Endothelial cell (in vitro differentiated cells): ENCODE measurements around the gene PCED1B. TPM values are rescaled to one million over a fixed set of nuclear protein-coding genes. Genes with fewer than 3 reads are reported as not detected.

Experiments used
- DNase-seq: peaks from one replicate; pipeline ENCODE4 v3.0.0; 2021; ENCODE audit warnings: low spot score
- H3K27ac Mint-ChIP-seq: one replicate; pipeline ENCODE4 v1.8.0; 2021; ENCODE audit warnings: mixed read lengths, inconsistent platforms; ENCODE audit not compliant: unreplicated experiment
- H3K27me3 Mint-ChIP-seq: one replicate; pipeline ENCODE4 v1.8.0; 2021; ENCODE audit warnings: mild to moderate bottlenecking, moderate library complexity, mixed read lengths, inconsistent platforms; ENCODE audit not compliant: unreplicated experiment
- H3K36me3 Mint-ChIP-seq: one replicate; pipeline ENCODE4 v1.8.0; 2021; ENCODE audit warnings: mild to moderate bottlenecking, low read depth, mixed read lengths, inconsistent platforms; ENCODE audit not compliant: unreplicated experiment
- H3K4me1 Mint-ChIP-seq: one replicate; pipeline ENCODE4 v1.8.0; 2021; ENCODE audit warnings: mild to moderate bottlenecking, mixed read lengths, inconsistent platforms; ENCODE audit not compliant: unreplicated experiment
- H3K4me3 Mint-ChIP-seq: one replicate; pipeline ENCODE4 v1.8.0; 2021; ENCODE audit warnings: mild to moderate bottlenecking, mixed read lengths, inconsistent platforms; ENCODE audit not compliant: unreplicated experiment
- H3K9me3 Mint-ChIP-seq: one replicate; pipeline ENCODE4 v1.8.0; 2021; ENCODE audit warnings: mixed read lengths, inconsistent platforms; ENCODE audit not compliant: unreplicated experiment
- CTCF ChIP-seq: fragments of 200-600 bp; sonication (generic); IDR thresholded peaks from one replicate; pipeline ENCODE4 v1.5.0; 2021; ENCODE audit warnings: antibody characterized with exemption; ENCODE audit not compliant: unreplicated experiment
- total RNA-seq: library from RNA; stranded (reverse); fragmentation: NEBNext Ultra II Directional; extraction: Animal tissue kit (Norgen Biotek cat#: 25700); gene quantifications from one replicate; pipeline ENCODE4 v1.2.1, GENCODE V29; 2021; ENCODE audit not compliant: unreplicated experiment

The PCED1B gene
- total RNA-seq, 1 donor from 2014 or later = 9.7 TPM

- no peak overlapping the region for H3K4me3 Mint-ChIP-seq
- H3K36me3 Mint-ChIP-seq = no peaks in the 10 kb centered on the region
- no peaks in the 10 kb centered on the region for H3K27me3 Mint-ChIP-seq
- TF ChIP-seq CTCF = no peak
- H3K4me1 Mint-ChIP-seq = peaks cover 18% of the 10 kb centered on the region
- no peak for DNase-seq
- no peaks in the 10 kb centered on the region for H3K9me3 Mint-ChIP-seq
- no peak overlapping the region for H3K27ac Mint-ChIP-seq
Observed at GRCh38 chr12:47228802-47229201, 149.4 kb downstream of the PCED1B start.

- Mint-ChIP-seq H3K27me3 (peaks cover 5% of the 10 kb centered on the region), H3K4me1 (peaks cover 10% of the 10 kb centered on the region), H3K27ac (no peak overlapping the region), H3K36me3 (peaks cover 18% of the 10 kb centered on the region), H3K4me3 (no peak overlapping the region), H3K9me3 (no peaks in the 10 kb centered on the region)
- DNase-seq = no peak
- TF ChIP-seq CTCF = no peak
Observed at GRCh38 chr12:47231456-47231855, 152.0 kb downstream of the PCED1B start.

GRCh38 chr12:47234576-47235141, 155.2 kb downstream of the PCED1B start:
- DNase-seq = no peak
- H3K27ac Mint-ChIP-seq = no peak overlapping the region
- H3K27me3 Mint-ChIP-seq = peaks cover 8% of the 10 kb centered on the region
- H3K9me3 Mint-ChIP-seq = no peaks in the 10 kb centered on the region
- peaks cover 21% of the 10 kb centered on the region for H3K4me1 Mint-ChIP-seq
- no peak overlapping the region for H3K4me3 Mint-ChIP-seq
- H3K36me3 Mint-ChIP-seq = peaks cover 20% of the 10 kb centered on the region
- no peak for TF ChIP-seq CTCF

GRCh38 chr12:47235258-47236040, 156.0 kb downstream of the PCED1B start:
- H3K27me3 Mint-ChIP-seq = peaks cover 8% of the 10 kb centered on the region
- H3K9me3 Mint-ChIP-seq = no peaks in the 10 kb centered on the region
- H3K27ac Mint-ChIP-seq = no peak overlapping the region
- TF ChIP-seq CTCF = no peak
- peaks cover 21% of the 10 kb centered on the region for H3K4me1 Mint-ChIP-seq
- peaks cover 20% of the 10 kb centered on the region for H3K36me3 Mint-ChIP-seq
- no peak for DNase-seq
- no peak overlapping the region for H3K4me3 Mint-ChIP-seq

- Mint-ChIP-seq H3K27ac (no peak overlapping the region), H3K27me3 (peaks cover 8% of the 10 kb centered on the region)
Observed at GRCh38 chr12:47236109-47236714, 156.8 kb downstream of the PCED1B start.

More at GRCh38 chr12:47236109-47236714, 156.8 kb downstream of the PCED1B start:
- no peak for TF ChIP-seq CTCF
- Mint-ChIP-seq H3K9me3 (no peaks in the 10 kb centered on the region), H3K4me1 (peaks cover 21% of the 10 kb centered on the region), H3K36me3 (peaks cover 20% of the 10 kb centered on the region), H3K4me3 (peak overlapping the region; percentile 0)
- DNase-seq = no peak
